Right lobe of liver (tissue), 6 donors: ENCODE measurements around the gene VAV3. TPM values are rescaled to one million over a fixed set of nuclear protein-coding genes. Genes with fewer than 3 reads are reported as not detected.

Experiments used
- ATAC-seq, 4 donors: fragments of 200-7000 bp; cut with Tn5 transposase; one replicate each; pipeline ENCODE4 v1.9.1; 2020; ENCODE audit warnings: mild to moderate bottlenecking in 4 of 4, moderate library complexity in 4 of 4
- DNase-seq, 3 donors: peaks; one replicate each; pipeline ENCODE4 v3.0.0-alpha.2; 2020
- H3K27ac ChIP-seq, 3 donors: fragments of 200-600 bp; one replicate each; pipeline ENCODE4 v1.8.0; 2022
- H3K27me3 ChIP-seq, 2 donors: fragments of 200-600 bp; one replicate each; pipeline ENCODE4 v1.8.0; 2022
- H3K36me3 ChIP-seq, 4 donors: fragments of 200-600 bp; sonication (generic) in 1 of 4; one replicate each; pipeline versions ENCODE4 v1.5.1 to v1.8.0; 2017 to 2022; ENCODE audit warnings: control low read depth in 1 of 4
- H3K4me1 ChIP-seq, 4 donors: fragments of 200-600 bp; sonication (generic) in 1 of 4; one replicate each; pipeline versions ENCODE4 v1.5.1 to v1.8.0; 2017 to 2022; ENCODE audit warnings: control low read depth in 1 of 4
- H3K4me3 ChIP-seq, 3 donors: fragments of 200-600 bp; one replicate each; pipeline ENCODE4 v1.8.0; 2022
- H3K9me3 ChIP-seq, 4 donors: fragments of 200-600 bp; sonication (generic) in 1 of 4; one replicate each; pipeline versions ENCODE4 v1.5.1 to v1.8.0; 2017 to 2022; ENCODE audit warnings: control low read depth in 1 of 4
- POLR2A ChIP-seq: fragments of 450-650 bp; IDR thresholded peaks from one replicate; pipeline ENCODE4 v1.6.1; 2017; ENCODE audit warnings: antibody characterized with exemption, mild to moderate bottlenecking
- WGBS: methylation state at CpG from one replicate; pipeline ENCODE4 v1.1.6; 2018; ENCODE audit warnings: low coverage, low lambda C conversion rate; ENCODE audit not compliant: insufficient coverage; ENCODE audit errors: missing lambda C conversion rate; 5-methylcytosine and 5-hydroxymethylcytosine counted together
- intact Hi-C, 2 donors: fragments of 100-400 bp; cut with DNase I; formaldehyde crosslinking; loops; one replicate each; pipeline versions ENCODE4 v1.11.2 to v1.14.1; 2022
- total RNA-seq, 6 experiments: library from RNA; depleted of rRNA in 2 of 6; stranded (reverse); fragments of >200 nt in 2 of 6; fragmentation: NEBNext Ultra II Directional in 3 of 6; extraction: Animal tissue kit (Norgen Biotek cat#: 25700) in 3 of 6; gene quantifications; one replicate each; pipeline versions ENCODE4 v1.1.0 to v1.2.4, GENCODE V29; 2016 to 2023
- TF ChIP-seq, protein P1 (sequence below), 4 donors: fragments of 200-600 bp in 3 of 4; fragments of 450-650 bp in 1 of 4; IDR thresholded peaks; one replicate each; pipeline versions ENCODE4 v1.5.1 to v1.8.0; 2016 to 2022; ENCODE audit warnings: antibody characterized with exemption in 4 of 4, mild to moderate bottlenecking in 2 of 4
- donor health status: DM: no; HTN: yes; CAD: no.
- donor health status: DM: no; HTN: no; CAD: no.
- donor health status: DM: no; HTN: no; CAD: no.
- donor health status: DM: no; HTN: yes; CAD: no.
- donor health status: DM: no; HTN: yes; CAD: no.

VAV3 gene
- total RNA-seq, 6 experiments from 2014 or later: 0.77 to 3.6 (median 1.5) TPM

DNA sequence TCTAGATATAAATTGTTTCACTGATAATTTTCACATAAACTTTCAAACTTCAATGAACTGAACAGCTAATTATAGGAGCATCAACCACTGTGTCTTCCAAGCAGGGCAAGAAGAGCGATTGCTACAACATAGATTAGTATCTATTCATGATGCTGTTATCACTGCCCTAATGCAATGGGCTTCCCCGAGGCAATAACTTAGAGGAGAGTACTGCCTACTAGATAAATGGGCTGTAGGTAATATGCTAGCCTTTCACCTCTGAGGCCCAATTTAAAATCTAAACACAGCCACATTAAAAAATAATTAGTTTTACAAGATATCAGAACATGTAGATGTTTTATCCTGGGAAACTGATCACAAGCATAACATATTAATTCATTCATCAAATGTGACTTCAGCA, 318.0 kb downstream of the VAV3 start:
- no peaks in the 10 kb centered on the region for H3K27me3 ChIP-seq
- no peak overlapping the region for H3K27ac ChIP-seq
- WGBS: 59% methylated on average over 2 of the region's 2 CpGs
- intact Hi-C loops: no loop called here
- no peak for DNase-seq
- no peaks in the 10 kb centered on the region for H3K9me3 ChIP-seq
- TF ChIP-seq POLR2A: no peak
- TF ChIP-seq, protein P1, sequence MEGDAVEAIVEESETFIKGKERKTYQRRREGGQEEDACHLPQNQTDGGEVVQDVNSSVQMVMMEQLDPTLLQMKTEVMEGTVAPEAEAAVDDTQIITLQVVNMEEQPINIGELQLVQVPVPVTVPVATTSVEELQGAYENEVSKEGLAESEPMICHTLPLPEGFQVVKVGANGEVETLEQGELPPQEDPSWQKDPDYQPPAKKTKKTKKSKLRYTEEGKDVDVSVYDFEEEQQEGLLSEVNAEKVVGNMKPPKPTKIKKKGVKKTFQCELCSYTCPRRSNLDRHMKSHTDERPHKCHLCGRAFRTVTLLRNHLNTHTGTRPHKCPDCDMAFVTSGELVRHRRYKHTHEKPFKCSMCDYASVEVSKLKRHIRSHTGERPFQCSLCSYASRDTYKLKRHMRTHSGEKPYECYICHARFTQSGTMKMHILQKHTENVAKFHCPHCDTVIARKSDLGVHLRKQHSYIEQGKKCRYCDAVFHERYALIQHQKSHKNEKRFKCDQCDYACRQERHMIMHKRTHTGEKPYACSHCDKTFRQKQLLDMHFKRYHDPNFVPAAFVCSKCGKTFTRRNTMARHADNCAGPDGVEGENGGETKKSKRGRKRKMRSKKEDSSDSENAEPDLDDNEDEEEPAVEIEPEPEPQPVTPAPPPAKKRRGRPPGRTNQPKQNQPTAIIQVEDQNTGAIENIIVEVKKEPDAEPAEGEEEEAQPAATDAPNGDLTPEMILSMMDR (IDR thresholded peaks at IDR 0.05): no peak
- H3K4me3 ChIP-seq: no peak overlapping the region
- no peaks in the 10 kb centered on the region for H3K4me1 ChIP-seq
- no peaks in the 10 kb centered on the region for H3K36me3 ChIP-seq
- no peak for ATAC-seq

DNA sequence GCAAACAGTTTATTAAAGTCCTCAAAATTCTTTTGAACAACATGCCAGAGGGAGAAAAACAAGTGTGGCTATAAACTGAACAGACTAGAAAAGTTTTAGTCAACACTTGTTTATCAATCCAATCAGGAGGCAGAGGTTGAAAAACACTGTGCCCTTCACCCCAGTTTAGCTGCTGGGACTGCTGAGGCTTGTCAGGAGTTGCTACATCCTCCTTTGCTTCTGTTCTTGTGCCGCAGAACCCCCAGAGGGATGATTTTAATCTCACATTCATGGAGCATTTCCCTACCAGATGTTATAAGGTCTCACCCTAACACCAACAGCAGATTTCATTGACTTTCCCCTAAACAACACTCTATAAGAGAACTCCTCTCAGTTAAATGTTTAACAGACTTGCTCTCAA, 321.2 kb downstream of the VAV3 start:
- no peaks in the 10 kb centered on the region for H3K36me3 ChIP-seq
- DNase-seq (no peak), ATAC-seq (no peak)
- no peak overlapping the region for H3K27ac ChIP-seq
- H3K4me3 ChIP-seq: no peak overlapping the region
- TF ChIP-seq, protein P1 (IDR thresholded peaks at IDR 0.05): no peak
- no peak for TF ChIP-seq POLR2A
- WGBS: 30% methylated on average over 1 of the region's 1 CpG
- H3K9me3 ChIP-seq: no peaks in the 10 kb centered on the region
- H3K4me1 ChIP-seq: no peaks in the 10 kb centered on the region
- intact Hi-C loops: no loop called here
- H3K27me3 ChIP-seq: no peaks in the 10 kb centered on the region

DNA sequence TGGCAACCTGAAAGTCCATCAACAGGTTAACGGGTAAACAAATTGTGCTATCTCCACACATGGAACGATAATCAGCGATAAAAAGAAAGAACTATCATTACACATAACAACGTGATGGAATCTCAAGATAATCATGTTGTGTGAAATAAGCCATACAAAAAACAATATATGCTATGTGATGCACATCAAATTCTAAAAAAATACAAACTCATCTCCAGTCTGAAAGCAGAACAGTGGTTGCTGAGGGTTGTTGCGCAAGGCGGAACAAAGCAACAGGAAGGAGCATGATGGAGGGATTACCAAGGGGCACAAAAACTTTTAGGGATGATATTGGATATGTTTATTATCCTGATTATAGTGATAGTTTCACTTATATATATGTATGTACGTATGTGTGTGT, 324.8 kb downstream of the VAV3 start:
- WGBS: 65% methylated on average over 7 of the region's 7 CpGs
- no peak for TF ChIP-seq POLR2A
- TF ChIP-seq, protein P1 (IDR thresholded peaks at IDR 0.05): no peak
- intact Hi-C loops: no loop called here
- H3K27ac ChIP-seq: no peak overlapping the region
- peaks cover 0 to 5% (median 0%) of the 10 kb centered on the region in 4 donors for H3K9me3 ChIP-seq
- no peaks in the 10 kb centered on the region for H3K4me1 ChIP-seq
- ATAC-seq: no peak
- H3K36me3 ChIP-seq: no peaks in the 10 kb centered on the region
- H3K4me3 ChIP-seq: no peak overlapping the region
- DNase-seq: no peak
- no peaks in the 10 kb centered on the region for H3K27me3 ChIP-seq

DNA sequence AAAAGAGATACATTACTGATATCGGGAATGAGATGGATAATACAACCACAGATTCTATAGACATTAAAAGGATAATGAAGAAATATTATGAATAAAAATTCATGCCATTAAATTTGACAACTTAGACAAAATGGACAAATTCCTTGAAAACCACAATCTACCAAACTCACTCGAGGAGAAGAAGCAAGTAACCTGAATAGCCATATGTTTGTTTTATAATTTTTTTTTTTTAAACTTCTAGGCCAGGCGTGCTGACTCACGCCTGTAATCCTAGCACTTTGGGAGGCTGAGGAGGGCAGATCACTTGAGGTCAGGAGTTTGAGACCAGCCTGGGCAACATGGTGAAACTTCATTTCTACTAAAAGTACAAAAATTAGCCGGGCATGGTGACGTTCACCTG, 327.9 kb downstream of the VAV3 start:
- Histone ChIP-seq H3K4me1 (no peaks in the 10 kb centered on the region), H3K36me3 (no peaks in the 10 kb centered on the region), H3K27ac (no peak overlapping the region), H3K9me3 (peaks cover 0 to 5% (median 0%) of the 10 kb centered on the region in 4 donors), H3K4me3 (no peak overlapping the region), H3K27me3 (no peaks in the 10 kb centered on the region)
- no peak for DNase-seq
- WGBS: 66% methylated on average over 6 of the region's 6 CpGs
- ATAC-seq: no peak
- TF ChIP-seq POLR2A: no peak
- intact Hi-C loops: no loop called here

DNA sequence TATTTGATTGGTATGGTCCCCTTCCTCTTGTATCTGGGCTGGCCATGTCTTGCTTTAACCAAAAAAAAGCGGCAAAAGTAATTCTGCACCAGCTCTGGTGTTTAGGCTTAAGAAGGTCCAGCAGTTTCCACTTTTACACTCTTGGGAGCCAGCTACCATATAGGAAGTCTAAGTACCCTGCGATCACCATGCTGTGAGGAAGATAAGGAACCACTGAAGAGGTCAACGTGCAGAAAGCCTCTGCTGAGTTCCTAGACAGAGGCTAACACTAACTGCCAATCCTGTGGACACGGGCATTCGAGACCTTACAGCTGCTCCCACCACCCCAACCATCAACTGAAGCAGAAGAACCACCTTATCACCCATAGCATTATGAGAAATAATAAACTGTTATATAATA, 331.4 kb downstream of the VAV3 start:
- DNase-seq (no peak), ATAC-seq (no peak)
- intact Hi-C loops: no loop called here
- Histone ChIP-seq H3K4me1 (no peaks in the 10 kb centered on the region), H3K9me3 (peaks cover 0 to 5% (median 0%) of the 10 kb centered on the region in 4 donors), H3K27ac (no peak overlapping the region), H3K4me3 (no peak overlapping the region), H3K27me3 (no peaks in the 10 kb centered on the region), H3K36me3 (no peaks in the 10 kb centered on the region)
- WGBS: 70% methylated on average over 5 of the region's 5 CpGs
- TF ChIP-seq, protein P1 (IDR thresholded peaks at IDR 0.05): no peak
- no peak for TF ChIP-seq POLR2A
